Ascending aorta (tissue), 2 donors: ENCODE results near the gene GCNT1. TPM values are rescaled to one million over a fixed set of nuclear protein-coding genes. Genes with fewer than 3 reads are reported as not detected.
"Not testable (repeated sequence)": the region's sequence is repeated elsewhere in the genome, so short reads cannot be mapped to it uniquely, and the experiment has no call there.

Experiments
- DNase-seq, 2 donors: peaks; one replicate each; pipeline ENCODE4 v3.0.0-alpha.2; 2019; ENCODE audit warnings: low spot score in 2 of 2
- H3K27ac ChIP-seq, 2 donors: fragments of 200-600 bp; sonication (generic); one replicate each; pipeline ENCODE4 v1.5.1; 2016 to 2017; ENCODE audit warnings: mild to moderate bottlenecking in 1 of 2
- H3K27me3 ChIP-seq: fragments of 200-600 bp; sonication (generic); one replicate; pipeline ENCODE4 v1.5.1; 2017
- H3K36me3 ChIP-seq, 2 donors: fragments of 200-600 bp; sonication (generic); one replicate each; pipeline ENCODE4 v1.5.1; 2016
- H3K4me1 ChIP-seq, 2 donors: fragments of 200-600 bp; sonication (generic); one replicate each; pipeline ENCODE4 v1.5.1; 2016 to 2017; ENCODE audit warnings: mild to moderate bottlenecking in 1 of 2
- H3K4me3 ChIP-seq, 2 donors: fragments of 200-600 bp; sonication (generic); one replicate each; pipeline ENCODE4 v1.5.1; 2016 to 2017; ENCODE audit warnings: mild to moderate bottlenecking in 1 of 2
- H3K9me3 ChIP-seq, 2 donors: fragments of 200-600 bp; sonication (generic); one replicate each; pipeline ENCODE4 v1.5.1; 2016
- CTCF ChIP-seq, 3 experiments: fragments of 200-600 bp in 2 of 3; fragments of 450-650 bp in 1 of 3; sonication (generic) in 2 of 3; IDR thresholded peaks; one replicate each; pipeline ENCODE4 v1.5.1; 2016 to 2019; ENCODE audit warnings: antibody characterized with exemption in 3 of 3, mild to moderate bottlenecking in 1 of 3, moderate library complexity in 1 of 3
- intact Hi-C: fragments of 100-400 bp; cut with DNase I; formaldehyde crosslinking; loops from one replicate; pipeline ENCODE4 v1.15.1; 2023
- total RNA-seq: library from RNA; depleted of rRNA; stranded (reverse); fragments of >200 nt; gene quantifications from one replicate; pipeline ENCODE4 v1.1.0, GENCODE V29; 2016

Gene GCNT1
- total RNA-seq, 1 donor from 2014 or later, result 0.21 TPM

- intact Hi-C loops, result no loop called here
- Histone ChIP-seq H3K9me3 (no peaks in the 10 kb centered on the region), H3K36me3 (no peaks in the 10 kb centered on the region), H3K27ac (no peak overlapping the region), H3K4me1 (no peaks in the 10 kb centered on the region), H3K27me3 (no peaks in the 10 kb centered on the region), H3K4me3 (no peak overlapping the region)
- DNase-seq, result no peak
- TF ChIP-seq CTCF (IDR thresholded peaks at IDR 0.05), result no peak
Observed at GRCh38 chr9:76425677-76426453, 33.1 kb upstream of the GCNT1 start.

GRCh38 chr9:76426807-76427419 is 32.1 kb upstream of the GCNT1 start:
- Histone ChIP-seq H3K27ac (no peak overlapping the region), H3K9me3 (no peaks in the 10 kb centered on the region), H3K4me1 (no peaks in the 10 kb centered on the region), H3K27me3 (no peaks in the 10 kb centered on the region), H3K36me3 (no peaks in the 10 kb centered on the region), H3K4me3 (no peak overlapping the region)
- no peak for DNase-seq
- TF ChIP-seq CTCF (IDR thresholded peaks at IDR 0.05), result no peak
- intact Hi-C loops, result no loop called here

GRCh38 chr9:76431601-76432000 is 27.4 kb upstream of the GCNT1 start:
- Histone ChIP-seq H3K27ac (no peak overlapping the region), H3K9me3 (no peaks in the 10 kb centered on the region), H3K4me3 (no peak overlapping the region), H3K36me3 (no peaks in the 10 kb centered on the region), H3K27me3 (no peaks in the 10 kb centered on the region), H3K4me1 (no peaks in the 10 kb centered on the region)
- no peak for TF ChIP-seq CTCF (IDR thresholded peaks at IDR 0.05)
- intact Hi-C loops, result no loop called here
- DNase-seq, result no peak

GRCh38 chr9:76433406-76433805 is 25.6 kb upstream of the GCNT1 start:
- intact Hi-C loops, result no loop called here
- no peak for TF ChIP-seq CTCF (IDR thresholded peaks at IDR 0.05)

GRCh38 chr9:76433836-76434235 is 25.1 kb upstream of the GCNT1 start:
- Histone ChIP-seq H3K27ac (no peak overlapping the region), H3K4me3 (no peak overlapping the region), H3K4me1 (no peaks in the 10 kb centered on the region), H3K9me3 (no peaks in the 10 kb centered on the region), H3K36me3 (no peaks in the 10 kb centered on the region), H3K27me3 (no peaks in the 10 kb centered on the region)
- TF ChIP-seq CTCF (IDR thresholded peaks at IDR 0.05), result no peak
- no peak for DNase-seq
- intact Hi-C loops, result no loop called here

More at GRCh38 chr9:76433406-76433805, 25.6 kb upstream of the GCNT1 start:
- no peaks in the 10 kb centered on the region for H3K27me3 ChIP-seq
- no peak overlapping the region for H3K27ac ChIP-seq
- no peaks in the 10 kb centered on the region for H3K4me1 ChIP-seq
- no peak for DNase-seq
- no peak overlapping the region for H3K4me3 ChIP-seq
- no peaks in the 10 kb centered on the region for H3K9me3 ChIP-seq
- no peaks in the 10 kb centered on the region for H3K36me3 ChIP-seq

GRCh38 chr9:76434897-76435296 is 24.1 kb upstream of the GCNT1 start:
- intact Hi-C loops, H3K9me3 ChIP-seq, H3K27me3 ChIP-seq, H3K27ac ChIP-seq, H3K36me3 ChIP-seq, H3K4me1 ChIP-seq, DNase-seq, H3K4me3 ChIP-seq: not testable (repeated sequence)

GRCh38 chr9:76437017-76437699 is 21.8 kb upstream of the GCNT1 start:
- DNase-seq, H3K9me3 ChIP-seq, H3K36me3 ChIP-seq, H3K27ac ChIP-seq, H3K4me3 ChIP-seq, intact Hi-C loops, H3K27me3 ChIP-seq, H3K4me1 ChIP-seq: not testable (repeated sequence)
